Right cardiac atrium (tissue), 5 donors: ENCODE measurements around the gene NGF. TPM values are rescaled to one million over a fixed set of nuclear protein-coding genes. Genes with fewer than 3 reads are reported as not detected.
"Not testable (repeated sequence)": the region's sequence is repeated elsewhere in the genome, so short reads cannot be mapped to it uniquely, and the experiment has no call there.

Experiments used
- ATAC-seq, 2 donors: fragments of 200-7000 bp; cut with Tn5 transposase; one replicate each; pipeline versions ENCODE4 v1.8.0 to v1.9.1; 2020; ENCODE audit warnings: moderate library complexity in 2 of 2, mild to moderate bottlenecking in 1 of 2
- DNase-seq, 3 donors: peaks; one replicate each; pipeline ENCODE4 v3.0.0-alpha.2; 2020
- H3K27ac ChIP-seq: one replicate; pipeline ENCODE4 v1.5.1; 2013; ENCODE audit warnings: mild to moderate bottlenecking, low read length, control low read depth, moderate library complexity
- H3K27me3 ChIP-seq: one replicate; pipeline ENCODE4 v1.6.1; 2013; ENCODE audit not compliant: control insufficient read depth, insufficient read depth
- H3K4me1 ChIP-seq: one replicate; pipeline ENCODE4 v1.6.1; 2013; ENCODE audit warnings: low read length; ENCODE audit not compliant: control insufficient read depth, insufficient read depth
- H3K4me3 ChIP-seq: one replicate; pipeline ENCODE4 v1.5.1; 2013; ENCODE audit warnings: low read length, control low read depth
- H3K9me3 ChIP-seq: one replicate; pipeline ENCODE4 v1.6.1; 2013; ENCODE audit warnings: low read length; ENCODE audit not compliant: control insufficient read depth
- WGBS: extraction: QIAGEN DNeasy Blood & Tissue Kit; methylation state at CpG from one replicate; pipeline ENCODE4 v1.1.7; 2013; 5-methylcytosine and 5-hydroxymethylcytosine counted together
- intact Hi-C, 4 donors: fragments of 100-400 bp; cut with DNase I; formaldehyde crosslinking; loops; one replicate each; pipeline versions ENCODE4 v1.11.0 to v1.14.0; 2022 to 2023
- polyA plus RNA-seq: library from polyadenylated mRNA; stranded (reverse); fragments of 200-250 nt; gene quantifications from one replicate; pipeline ENCODE4 v1.2.3, GENCODE V29; 2013
- total RNA-seq, 4 donors: library from RNA; stranded (reverse); fragmentation: NEBNext Ultra II Directional; extraction: Animal tissue kit (Norgen Biotek cat#: 25700); gene quantifications; one replicate each; pipeline ENCODE4 v1.2.1, GENCODE V29; 2021
- donor health status: healthy with polysubstance abuse.
- donor health status: DM: no; HTN: yes; CAD: no.
- donor health status: DM: no; HTN: no; CAD: no.
- donor health status: DM: no; HTN: yes; CAD: no; lungs with severe emphysema.
- donor health status: DM: yes; HTN: yes; CAD: no.

The NGF gene
- total and polyA plus RNA-seq, 5 donors: 3.3 to 17.4 (median 5.7) TPM

- H3K27ac ChIP-seq, H3K4me1 ChIP-seq, H3K27me3 ChIP-seq, DNase-seq, H3K4me3 ChIP-seq, H3K9me3 ChIP-seq, ATAC-seq, intact Hi-C loops: not testable (repeated sequence)
- 95% methylated on average over 26 of the region's 26 CpGs for WGBS
These were observed 22.6 kb upstream of the NGF start for GRCh38 chr1:115360505-115361129.

GRCh38 chr1:115359787-115360452 lies 21.9 kb upstream of the NGF start:
- H3K27ac ChIP-seq, H3K4me1 ChIP-seq, H3K4me3 ChIP-seq, H3K9me3 ChIP-seq, DNase-seq, intact Hi-C loops, H3K27me3 ChIP-seq, ATAC-seq: not testable (repeated sequence)
- 93% methylated on average over 31 of the region's 31 CpGs for WGBS

DNA sequence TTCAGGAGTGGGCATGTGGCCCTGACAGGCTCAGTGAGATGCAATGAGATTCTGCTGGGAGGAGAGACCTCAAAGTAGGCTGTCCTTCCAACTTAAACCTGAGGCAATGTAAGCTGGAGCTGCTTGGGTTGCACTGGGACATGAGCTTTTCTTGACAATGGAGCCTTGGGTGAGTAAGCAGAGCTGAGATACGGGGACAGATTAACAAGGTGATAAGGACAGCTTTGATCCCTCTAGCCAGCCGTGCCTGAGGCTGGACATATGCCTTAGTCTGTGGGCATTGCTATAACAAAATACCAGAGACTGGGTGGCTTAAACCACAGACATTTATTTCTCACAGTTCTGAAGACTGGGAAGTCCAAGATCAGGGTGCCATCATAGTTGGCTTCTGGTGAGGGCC lies 18.3 kb upstream of the NGF start:
- ATAC-seq (no peak), DNase-seq (no peak)
- no peaks in the 10 kb centered on the region for H3K27me3 ChIP-seq
- H3K27ac ChIP-seq: no peak overlapping the region
- intact Hi-C loops: no loop called here
- no peaks in the 10 kb centered on the region for H3K4me1 ChIP-seq
- H3K4me3 ChIP-seq: no peak overlapping the region
- H3K9me3 ChIP-seq: no peaks in the 10 kb centered on the region
- 76% methylated on average over 2 of the region's 2 CpGs for WGBS

DNA sequence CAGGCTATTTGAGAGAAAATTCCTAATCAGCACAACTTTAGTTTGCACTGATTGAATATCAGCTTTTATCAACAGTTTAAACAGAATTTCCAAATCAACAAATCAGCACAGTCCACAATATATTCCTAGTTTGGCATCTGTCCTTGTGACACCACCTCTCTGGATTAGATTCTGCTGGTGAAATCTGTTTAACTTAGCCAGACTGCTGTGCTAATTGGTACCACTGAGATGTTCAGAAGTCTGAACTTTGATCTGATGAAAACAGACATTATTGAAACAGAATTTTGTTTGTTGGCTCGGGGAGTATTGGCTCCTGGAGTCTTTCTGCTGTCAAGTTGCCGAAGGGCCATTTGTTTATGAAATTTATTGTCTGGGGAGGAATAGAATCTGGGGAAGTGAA lies 17.0 kb upstream of the NGF start:
- WGBS: 40% methylated on average over 2 of the region's 2 CpGs
- ATAC-seq (peak in 1 of 2 donors; percentile 48), DNase-seq (no peak)
- H3K27me3 ChIP-seq: no peaks in the 10 kb centered on the region
- intact Hi-C loops: no loop called here
- no peak overlapping the region for H3K27ac ChIP-seq
- no peaks in the 10 kb centered on the region for H3K4me1 ChIP-seq
- no peak overlapping the region for H3K4me3 ChIP-seq
- no peaks in the 10 kb centered on the region for H3K9me3 ChIP-seq

GRCh38 chr1:115351143-115351542 lies 13.1 kb upstream of the NGF start:
- DNase-seq (no peak), ATAC-seq (no peak)
- Histone ChIP-seq H3K4me3 (no peak overlapping the region), H3K27ac (no peak overlapping the region), H3K27me3 (no peaks in the 10 kb centered on the region), H3K9me3 (no peaks in the 10 kb centered on the region), H3K4me1 (no peaks in the 10 kb centered on the region)
- intact Hi-C loops: no loop called here
- 73% methylated on average over 5 of the region's 5 CpGs for WGBS

GRCh38 chr1:115348636-115349035 lies 10.6 kb upstream of the NGF start:
- Histone ChIP-seq H3K27ac (no peak overlapping the region), H3K4me1 (no peaks in the 10 kb centered on the region), H3K27me3 (no peaks in the 10 kb centered on the region), H3K9me3 (no peaks in the 10 kb centered on the region), H3K4me3 (no peak overlapping the region)
- DNase-seq (no peak), ATAC-seq (no peak)
- 81% methylated on average over 4 of the region's 4 CpGs for WGBS
- intact Hi-C loops: loop anchor here in 1 of 4 donors (10.0 kb wide), 1 partner anchor 106 kb away; no protein-coding TSS in a partner anchor

GRCh38 chr1:115347282-115347681 lies 9.2 kb upstream of the NGF start:
- Histone ChIP-seq H3K27ac (no peak overlapping the region), H3K9me3 (no peaks in the 10 kb centered on the region), H3K4me3 (no peak overlapping the region), H3K27me3 (no peaks in the 10 kb centered on the region), H3K4me1 (no peaks in the 10 kb centered on the region)
- ATAC-seq: peak in 1 of 2 donors; percentile 26
- 83% methylated on average over 2 of the region's 2 CpGs for WGBS
- DNase-seq: no peak
- intact Hi-C loops: loop anchor here in 1 of 4 donors (10.0 kb wide), 1 partner anchor 108 kb away; no protein-coding TSS in a partner anchor

DNA sequence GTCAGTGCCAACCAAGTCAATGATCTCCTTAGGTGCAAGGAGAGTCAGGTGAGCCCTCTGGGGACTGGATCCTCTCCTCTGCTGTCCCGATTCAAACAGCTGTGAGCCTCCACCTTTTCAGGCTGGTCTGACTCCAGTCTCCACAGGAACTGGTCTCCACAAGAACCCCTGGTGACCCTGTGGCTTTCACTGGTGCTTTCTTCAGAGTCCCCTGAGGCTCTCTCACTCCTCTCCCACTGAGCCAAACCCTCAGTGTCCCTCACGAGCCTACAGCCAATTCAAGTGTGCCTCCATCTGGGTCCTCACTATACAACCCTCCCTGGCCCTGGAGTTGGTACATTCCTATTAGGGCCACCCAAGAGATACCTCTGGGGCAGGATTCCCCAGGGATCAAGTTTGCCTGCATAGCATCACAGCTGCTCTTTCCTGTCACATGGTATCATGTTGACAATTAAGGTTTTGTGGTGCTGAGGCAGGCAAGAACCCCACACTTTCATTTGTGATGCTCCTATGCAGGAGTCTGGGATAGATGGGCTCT lies 5.2 kb upstream of the NGF start:
- 47% methylated on average over 2 of the region's 2 CpGs for WGBS
- DNase-seq (no peak), ATAC-seq (no peak)
- Histone ChIP-seq H3K4me3 (no peak overlapping the region), H3K27me3 (no peaks in the 10 kb centered on the region), H3K27ac (no peak overlapping the region), H3K4me1 (peaks cover 2% of the 10 kb centered on the region), H3K9me3 (no peaks in the 10 kb centered on the region)
- intact Hi-C loops: loop anchor here in 1 of 4 donors (10.0 kb wide), 1 partner anchor 112 kb away; no protein-coding TSS in a partner anchor

GRCh38 chr1:115341948-115342347 lies 3.9 kb upstream of the NGF start:
- no peaks in the 10 kb centered on the region for H3K27me3 ChIP-seq
- intact Hi-C loops: loop anchor here in 1 of 4 donors (10.0 kb wide), 1 partner anchor 113 kb away; no protein-coding TSS in a partner anchor
- H3K4me3 ChIP-seq: no peak overlapping the region
- peaks cover 2% of the 10 kb centered on the region for H3K4me1 ChIP-seq
- WGBS: 82% methylated on average over 2 of the region's 2 CpGs
- ATAC-seq (no peak), DNase-seq (no peak)
- no peak overlapping the region for H3K27ac ChIP-seq
- no peaks in the 10 kb centered on the region for H3K9me3 ChIP-seq

- DNase-seq (no peak), ATAC-seq (peak in 1 of 2 donors; percentile 34)
- Histone ChIP-seq H3K27me3 (no peaks in the 10 kb centered on the region), H3K27ac (no peak overlapping the region), H3K4me1 (peaks cover 2% of the 10 kb centered on the region), H3K9me3 (no peaks in the 10 kb centered on the region), H3K4me3 (no peak overlapping the region)
- intact Hi-C loops: loop anchor here in 1 of 4 donors (10.0 kb wide), 1 partner anchor 114 kb away; no protein-coding TSS in a partner anchor
- WGBS: 24% methylated on average over 3 of the region's 3 CpGs
These were observed 2.8 kb upstream of the NGF start for GRCh38 chr1:115340879-115341278.

GRCh38 chr1:115338457-115338820 lies 390 bp upstream of the NGF start:
- DNase-seq (no peak), ATAC-seq (peak in 1 of 2 donors; percentile 20)
- WGBS: 31% methylated on average over 25 of the region's 25 CpGs
- no peaks in the 10 kb centered on the region for H3K9me3 ChIP-seq
- H3K4me1 ChIP-seq: peaks cover 2% of the 10 kb centered on the region
- H3K4me3 ChIP-seq: peak overlapping the region; percentile 64
- no peak overlapping the region for H3K27ac ChIP-seq
- H3K27me3 ChIP-seq: no peaks in the 10 kb centered on the region
- intact Hi-C loops: loop anchor here in 1 of 4 donors (5.0 kb wide), 1 partner anchor 201 kb away; no protein-coding TSS in a partner anchor
